SKM-1 (cell line): ENCODE results near the gene SOX18.

Source experiments
- DNase-seq: peaks from one replicate; lab custom pipeline; 2025; ENCODE audit not compliant: unreplicated experiment; lab: John Stamatoyannopoulos, UW

Gene SOX18

GRCh38 chr20:64039293-64040160, 9.9 kb downstream of the SOX18 start:
- DNase-seq: no peak

GRCh38 chr20:64038565-64039292, 10.7 kb downstream of the SOX18 start:
- peak; percentile 69 for DNase-seq

- DNase-seq: no peak
These were observed 11.2 kb downstream of the SOX18 start for GRCh38 chr20:64038224-64038564.

- no peak for DNase-seq
These were observed 11.8 kb downstream of the SOX18 start for GRCh38 chr20:64037498-64038213.

DNA sequence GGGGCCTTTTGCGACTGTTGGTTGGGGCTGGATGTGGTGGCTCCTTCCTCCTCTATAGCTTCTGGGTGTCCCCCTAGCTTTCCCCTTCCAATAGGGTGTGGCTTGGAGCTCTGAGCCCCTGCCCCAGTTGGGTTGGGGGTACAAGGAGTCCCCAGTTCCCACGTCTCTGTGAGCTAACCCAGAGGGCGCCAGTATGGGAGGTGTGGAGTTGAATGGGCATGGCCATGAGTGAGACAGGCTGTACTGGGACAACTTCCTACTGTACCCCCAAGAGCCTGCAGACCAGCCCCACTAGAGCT, 12.3 kb downstream of the SOX18 start:
- DNase-seq: no peak

DNA sequence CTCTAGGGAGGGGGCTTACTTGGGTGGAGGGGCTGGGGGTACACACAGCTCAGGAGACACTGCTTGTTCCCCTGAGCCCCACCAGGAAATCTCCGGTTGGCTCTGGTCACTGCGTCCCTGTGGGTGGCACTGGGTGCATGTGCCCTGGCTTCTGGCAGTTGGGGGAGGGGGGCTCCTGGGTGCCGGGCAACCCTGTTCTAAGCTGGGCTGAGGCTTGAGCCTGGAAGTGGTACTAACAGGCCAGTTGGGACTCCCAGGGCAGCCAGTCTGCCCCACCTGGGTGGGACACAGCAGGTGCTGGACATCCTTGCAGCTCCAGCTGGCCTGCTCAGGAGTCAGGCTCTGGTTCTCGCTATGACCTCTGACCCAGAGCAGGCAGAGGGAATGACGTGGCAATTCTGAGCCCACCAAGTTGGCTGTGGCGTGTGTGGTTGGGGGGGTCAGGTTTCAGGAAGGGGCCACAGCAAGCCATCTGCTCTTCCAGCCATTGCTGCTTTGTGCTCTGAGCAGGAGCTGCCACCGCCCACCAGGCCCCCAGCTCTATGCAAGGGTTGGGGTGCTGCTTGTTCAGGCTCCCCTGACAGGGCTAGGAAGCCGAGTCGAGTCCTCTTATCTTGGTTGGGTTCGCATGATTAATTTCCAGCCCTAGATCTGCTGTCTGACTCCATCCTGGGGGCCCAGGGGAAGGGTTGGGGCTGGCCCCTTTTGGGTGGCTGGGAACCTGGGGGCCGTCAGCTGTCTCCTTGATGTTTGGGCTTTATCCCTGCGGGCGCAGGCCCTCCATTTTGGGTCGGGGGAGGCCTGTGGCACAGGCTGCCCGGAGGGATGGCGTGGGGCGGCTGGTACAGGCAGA, 12.9 kb downstream of the SOX18 start:
- no peak for DNase-seq

DNA sequence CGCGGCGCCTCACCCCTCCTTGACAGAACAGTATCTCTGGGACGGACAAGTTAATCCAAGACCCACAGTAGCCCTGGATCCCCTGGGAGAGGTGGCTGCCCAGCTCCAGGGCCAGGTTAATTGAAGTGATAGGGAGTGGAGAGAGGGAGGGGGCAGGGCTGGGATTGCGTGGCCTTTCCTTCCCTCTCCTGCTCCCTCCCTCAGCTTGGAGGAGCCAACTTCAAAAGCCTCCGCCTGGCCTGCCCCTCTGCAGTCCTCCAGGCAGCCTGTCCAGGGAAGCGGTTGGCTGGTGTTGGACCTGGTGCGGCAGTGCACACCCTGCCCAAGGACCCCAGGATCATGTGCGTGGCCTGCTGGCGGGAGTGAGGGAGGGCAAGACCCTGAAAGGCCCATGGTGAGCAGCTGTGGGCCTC, 13.5 kb downstream of the SOX18 start, which contains the start of gene C20orf204:
C20orf204 (plus strand) TSS at position 250 of the 413 bp plus-strand sequence; CDS start at position 392, 142 bp downstream.
- no peak for DNase-seq

DNA sequence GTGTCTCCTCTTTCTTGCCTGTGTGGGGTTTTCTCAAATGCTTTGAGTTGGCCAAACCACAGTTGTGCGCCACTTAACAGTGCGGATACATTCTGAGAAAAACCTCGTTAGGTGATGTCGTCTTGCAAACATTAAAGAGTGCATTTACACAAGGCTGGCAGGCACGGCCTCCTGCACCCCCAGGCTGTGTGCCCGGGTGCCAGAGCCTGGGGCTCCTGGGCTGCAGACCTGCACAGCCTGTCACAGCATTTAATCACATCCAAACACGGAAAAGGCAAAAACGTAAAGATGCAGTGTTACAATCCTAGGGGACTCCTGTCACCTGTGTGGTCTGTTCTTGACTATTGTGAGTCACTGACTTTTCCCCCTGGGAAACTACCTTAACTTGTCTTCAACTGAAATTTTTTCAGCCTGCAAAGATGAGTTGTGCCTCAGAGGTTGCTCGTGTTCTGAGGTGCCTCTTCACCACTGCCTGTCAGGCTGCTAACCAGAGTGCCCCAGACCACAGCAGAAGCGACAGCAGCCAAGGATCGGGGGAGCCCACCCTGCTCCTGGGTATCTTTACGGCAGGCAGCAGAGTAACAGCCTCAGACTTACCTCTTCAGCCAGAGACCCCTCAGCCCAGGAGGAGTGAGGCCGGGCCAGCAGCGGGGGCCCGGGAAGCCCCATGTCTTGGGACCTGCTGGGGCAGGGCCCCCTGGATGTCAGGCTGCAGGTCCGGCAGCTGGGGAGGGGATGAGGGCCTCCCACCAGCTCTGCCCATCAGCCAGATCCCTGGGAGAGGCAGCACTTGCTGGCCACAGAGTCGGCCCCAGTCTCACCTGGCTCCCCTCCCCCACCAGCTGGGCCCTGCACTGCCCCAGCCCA, 14.1 kb downstream of the SOX18 start:
- DNase-seq: no peak

- no peak for DNase-seq
These were observed 15.4 kb downstream of the SOX18 start for GRCh38 chr20:64033981-64034493.

DNA sequence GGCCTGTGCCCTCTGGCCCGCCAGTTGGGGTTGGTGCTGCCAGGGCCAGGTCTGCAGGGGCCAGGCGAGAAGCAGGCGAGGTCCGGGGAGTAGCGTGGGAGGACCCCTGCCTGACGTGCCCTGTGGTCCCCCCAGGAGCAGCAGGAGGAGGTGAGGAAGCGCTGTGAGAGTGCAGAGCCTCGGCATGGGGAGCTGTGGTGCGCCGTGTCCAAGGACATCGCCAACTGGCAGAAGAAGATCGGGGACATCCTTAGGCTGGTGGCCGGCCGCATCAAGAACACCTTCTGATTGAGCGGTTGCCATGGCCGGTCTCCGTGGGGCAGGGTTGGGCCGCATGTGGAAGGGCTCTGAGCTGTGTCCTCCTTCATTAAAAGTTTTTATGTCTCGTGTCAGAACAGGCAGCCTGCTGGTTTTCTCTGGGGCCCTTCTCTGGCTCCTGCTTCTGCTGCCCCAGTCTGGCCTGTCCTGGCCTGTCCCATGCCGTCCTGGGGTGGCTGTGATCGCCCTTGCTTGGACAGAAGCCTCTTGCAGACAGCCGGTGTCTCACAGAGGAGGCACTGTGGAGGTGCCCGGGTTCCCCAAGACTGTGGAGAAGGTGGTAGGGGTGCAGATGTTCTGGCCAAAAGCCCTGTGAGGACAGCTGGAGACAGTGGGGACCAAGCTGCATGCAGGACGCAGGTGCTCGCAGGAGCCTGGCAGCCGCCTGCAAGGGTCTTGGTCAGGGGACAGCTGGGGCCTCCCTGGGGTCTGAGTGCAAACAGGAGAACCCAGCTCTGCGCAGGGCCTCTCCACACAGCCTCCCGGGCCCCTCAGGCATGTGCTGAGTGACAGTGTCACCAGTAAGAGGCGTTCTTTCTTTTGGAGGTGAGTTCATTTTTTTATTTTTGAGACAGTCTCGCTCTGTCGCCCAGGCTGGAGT, 16.5 kb downstream of the SOX18 start:
- no peak for DNase-seq

GRCh38 chr20:64031822-64032314, 17.6 kb downstream of the SOX18 start:
- no peak for DNase-seq

DNA sequence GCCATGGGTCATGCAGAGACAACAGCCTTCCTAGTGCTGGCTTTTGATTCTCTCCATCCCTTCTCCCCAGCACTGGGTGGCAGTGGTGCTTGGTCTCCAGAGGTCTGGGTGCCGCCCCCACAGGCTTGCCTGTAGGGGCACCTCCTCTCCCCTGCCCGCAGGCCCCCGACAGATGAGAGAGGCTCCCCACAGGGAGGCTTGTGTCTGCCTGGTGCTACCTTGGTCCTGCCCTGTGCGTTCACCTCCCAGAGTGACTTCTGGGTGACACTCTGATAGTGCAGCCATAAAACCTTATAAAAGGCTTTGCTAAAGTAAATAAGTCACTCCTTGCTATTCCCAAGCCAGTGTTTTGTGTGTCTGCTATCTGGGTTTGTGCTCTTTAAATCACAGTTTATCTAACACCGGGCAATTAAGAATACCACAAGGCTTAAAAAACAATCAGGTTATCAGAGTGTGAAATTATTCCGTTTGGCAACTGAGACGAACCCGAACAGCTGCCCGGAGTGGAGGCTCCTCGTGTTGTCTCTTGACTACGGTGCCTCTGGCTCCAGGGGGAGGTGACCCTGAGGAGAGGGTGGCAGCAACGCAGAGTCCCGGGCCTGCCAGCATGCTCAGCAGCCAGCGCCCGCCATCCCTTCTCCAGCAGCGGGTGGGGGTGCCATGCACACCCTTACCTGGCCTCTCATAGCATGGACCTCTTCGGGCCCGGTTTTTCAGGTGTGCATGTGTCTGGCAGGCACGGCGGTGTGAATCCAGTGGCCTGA, 18.9 kb downstream of the SOX18 start:
- no peak for DNase-seq

DNA sequence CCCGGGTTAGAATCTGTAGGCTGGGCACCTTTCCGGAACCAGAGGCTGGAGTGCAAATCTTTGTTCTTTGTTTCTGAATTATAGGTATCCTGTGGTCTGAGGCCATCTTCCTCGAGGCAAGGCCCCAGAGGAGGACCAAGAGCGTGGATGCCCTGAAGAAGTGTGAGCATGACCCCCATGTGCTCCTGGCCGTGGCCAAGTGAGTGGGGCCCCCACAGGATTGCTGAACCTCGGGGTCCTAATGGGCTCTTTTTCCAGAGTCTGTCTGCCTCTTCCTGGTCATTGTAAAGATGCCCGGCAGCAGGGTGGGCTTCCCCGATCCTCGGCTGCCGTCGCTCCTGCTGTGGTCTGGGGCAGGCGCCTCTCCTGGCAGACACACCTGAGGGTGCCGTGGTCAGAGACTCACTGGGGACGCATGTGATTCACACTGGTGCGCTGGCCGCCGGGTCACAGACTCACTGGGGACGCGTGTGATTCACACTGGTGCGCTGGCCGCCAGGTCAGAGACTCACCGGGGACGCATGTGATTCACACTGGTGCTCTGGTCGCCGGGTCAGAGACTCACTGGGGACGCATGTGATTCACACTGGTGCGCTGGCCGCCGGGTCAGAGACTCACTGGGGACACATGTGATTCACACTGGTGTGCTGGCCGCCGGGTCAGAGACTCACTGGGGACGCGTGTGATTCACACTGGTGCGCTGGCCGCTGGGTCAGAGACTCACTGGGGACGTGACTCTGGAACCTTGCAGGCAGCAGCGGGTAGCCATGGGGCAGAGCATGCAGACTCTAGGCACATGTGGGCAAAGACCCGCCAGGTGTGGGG, 19.9 kb downstream of the SOX18 start:
- no peak for DNase-seq

DNA sequence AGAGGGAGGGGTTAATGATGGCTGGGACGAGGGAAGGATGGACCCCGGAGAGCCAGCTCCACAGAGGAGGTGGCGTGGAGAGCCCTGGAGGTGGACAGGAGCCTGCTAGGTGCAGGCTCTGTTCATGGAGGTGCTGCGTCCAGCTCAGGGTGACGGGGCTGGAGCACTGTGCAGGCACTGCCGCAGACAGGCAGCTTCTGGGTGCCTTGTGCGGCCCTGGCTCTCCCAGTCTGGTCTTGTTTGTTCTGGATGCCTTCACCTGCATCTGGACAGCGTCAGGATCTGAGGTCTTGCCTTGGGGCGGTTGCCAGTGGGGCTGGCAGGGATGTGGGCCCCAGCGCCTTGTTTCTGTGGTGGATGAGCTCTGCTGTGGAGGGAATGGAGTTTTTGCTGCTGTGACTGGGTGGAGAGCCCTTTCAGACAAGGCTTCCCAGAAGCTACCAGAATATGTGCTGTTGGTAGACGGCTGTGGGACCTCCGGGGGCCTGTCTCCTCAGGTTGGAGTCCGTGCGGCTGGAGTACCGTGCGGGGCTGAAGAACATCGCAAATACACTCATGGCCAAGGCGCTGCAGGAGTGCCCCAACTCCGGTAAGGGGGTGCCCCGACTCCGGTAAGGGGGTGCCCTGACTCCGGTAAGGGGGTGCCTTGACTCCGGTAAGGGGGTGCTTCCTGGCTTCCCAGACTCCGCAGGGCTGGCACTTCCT, 21.3 kb downstream of the SOX18 start:
- DNase-seq: no peak

DNA sequence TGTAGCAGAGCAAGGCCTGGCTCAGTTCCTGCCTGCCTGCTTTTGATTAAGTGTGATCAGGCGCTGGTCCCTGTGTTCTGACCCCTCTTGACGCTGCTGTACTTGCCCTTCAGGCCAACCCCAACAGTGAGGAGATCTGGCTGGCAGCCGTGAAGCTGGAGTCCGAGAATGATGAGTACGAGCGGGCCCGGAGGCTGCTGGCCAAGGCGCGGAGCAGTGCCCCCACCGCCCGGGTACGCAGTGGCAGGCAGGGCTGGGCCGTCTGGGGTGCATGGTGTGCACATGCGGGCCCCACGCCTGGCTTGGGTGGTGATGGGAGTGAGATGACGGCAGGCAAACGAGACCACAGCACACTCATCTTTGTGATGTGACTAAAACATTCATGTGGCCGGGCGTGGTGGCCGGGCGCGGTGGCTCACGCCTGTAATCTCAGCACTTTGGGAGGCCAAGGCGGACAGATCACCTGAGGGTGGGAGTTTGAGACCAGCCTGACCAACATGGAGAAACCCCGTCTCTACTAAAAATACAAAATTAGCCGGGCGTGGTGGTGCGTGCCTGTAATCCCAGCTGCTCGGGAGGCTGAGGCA, 23.5 kb downstream of the SOX18 start:
- DNase-seq: no peak
